Measurements from ENCODE around the gene LBP.
"Not testable (repeated sequence)": the region's sequence is repeated elsewhere in the genome, so short reads cannot be mapped to it uniquely, and the experiment has no call there.

LBP gene

DNA sequence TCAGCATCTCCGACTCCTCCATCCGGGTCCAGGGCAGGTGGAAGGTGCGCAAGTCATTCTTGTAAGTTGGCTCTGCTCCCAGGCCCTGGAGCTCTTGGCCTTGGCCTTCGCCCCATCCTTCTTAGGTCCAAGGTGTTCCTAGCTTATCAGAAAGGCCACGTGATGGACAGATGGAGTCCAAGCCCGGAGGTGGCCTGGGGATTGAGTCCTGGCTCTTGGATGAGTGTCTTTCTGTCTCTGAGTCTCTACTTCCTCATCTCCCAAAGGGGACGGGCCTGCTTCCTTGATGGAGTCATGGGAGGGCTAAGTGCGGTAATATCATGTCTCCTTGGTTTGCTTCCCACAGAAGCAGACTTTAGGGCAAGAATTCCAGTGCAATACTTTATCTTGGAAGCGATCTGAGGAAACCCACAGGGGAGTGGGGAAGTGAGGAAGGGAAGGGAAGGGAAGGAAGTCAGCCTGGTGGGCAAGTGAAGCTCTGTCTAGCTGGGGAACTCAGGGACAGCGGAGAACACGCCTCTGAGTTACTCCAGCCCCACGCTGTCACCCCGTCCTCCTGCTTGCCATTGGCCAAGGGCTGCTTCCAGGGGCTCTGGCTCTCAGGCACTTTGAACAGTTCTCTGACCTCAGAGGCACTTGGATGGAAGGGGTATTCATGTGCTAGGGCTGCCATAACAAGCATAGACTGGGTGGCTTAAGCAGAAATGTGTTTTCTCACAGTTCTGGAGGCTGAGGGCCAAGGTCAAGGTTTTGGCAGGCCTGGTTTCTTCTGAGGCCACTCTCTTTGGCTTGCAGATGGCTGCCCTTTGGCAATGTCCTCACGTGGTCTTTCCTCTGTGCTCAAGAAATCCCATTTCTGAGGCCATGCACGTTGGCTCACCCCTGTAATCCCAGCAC, 4.8 kb downstream of the LBP start:
- no peak for DNase-seq

DNA sequence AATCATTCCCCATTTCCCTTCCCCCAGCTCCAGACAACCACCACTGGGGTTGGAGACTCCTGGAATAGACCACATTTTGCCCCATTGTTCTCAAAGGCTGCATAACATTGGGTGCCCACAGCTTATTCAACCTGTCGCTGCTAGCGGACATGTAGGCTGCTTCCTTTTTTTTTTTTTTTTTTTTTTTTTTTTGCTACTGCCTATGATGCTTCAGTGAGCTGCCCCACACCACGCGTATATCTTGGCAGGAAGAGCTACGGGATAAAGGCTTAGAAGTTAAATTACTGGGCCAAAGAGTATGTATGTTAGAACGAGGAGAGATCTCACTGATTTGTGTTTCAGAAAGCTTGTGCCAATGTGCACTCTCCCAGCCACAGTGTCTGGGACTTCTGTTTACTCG, 7.0 kb downstream of the LBP start:
- no peak for DNase-seq

- DNase-seq, result no peak
Measured at GRCh38 chr20:38354227-38354626, 7.9 kb downstream of the LBP start.

DNA sequence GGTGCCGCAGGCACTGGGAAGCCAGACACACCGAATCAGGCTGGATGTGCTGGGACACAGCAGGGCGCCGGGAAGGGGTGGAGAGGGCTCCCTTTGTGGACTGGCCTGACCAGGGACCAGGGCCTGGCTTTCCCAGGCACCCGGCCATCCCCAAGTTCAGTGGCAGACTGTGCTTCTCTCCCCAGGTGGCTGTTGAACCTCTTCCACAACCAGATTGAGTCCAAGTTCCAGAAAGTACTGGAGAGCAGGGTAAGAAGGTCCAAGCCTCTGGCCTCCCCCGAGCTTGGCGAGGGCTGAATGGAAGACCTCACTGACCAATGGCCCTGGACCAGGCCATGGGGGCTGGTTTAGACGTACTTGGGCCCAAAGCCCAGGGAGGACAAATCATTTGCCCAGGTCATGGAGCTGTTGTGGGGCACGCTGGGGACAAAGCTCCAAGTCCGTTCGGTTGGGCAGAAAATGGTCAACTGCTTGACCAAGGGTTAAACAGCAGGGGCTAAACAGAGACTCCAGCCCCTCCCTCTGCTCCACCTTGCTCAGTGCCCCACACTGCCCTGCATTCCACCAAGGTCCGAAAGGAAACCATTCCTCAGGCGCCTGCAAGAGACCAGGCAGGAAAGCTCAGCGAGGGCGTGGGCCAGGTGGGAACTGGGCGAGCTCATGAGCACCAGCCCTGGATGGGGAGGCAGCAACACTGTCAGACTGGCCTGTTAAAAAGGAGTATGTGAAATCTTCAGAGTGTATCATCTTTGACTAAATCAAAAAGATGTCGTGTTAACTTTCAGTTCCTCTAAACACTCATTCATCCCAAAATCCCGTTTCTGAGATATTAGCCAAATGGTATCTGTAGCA, 9.1 kb downstream of the LBP start:
- no peak for DNase-seq

DNA sequence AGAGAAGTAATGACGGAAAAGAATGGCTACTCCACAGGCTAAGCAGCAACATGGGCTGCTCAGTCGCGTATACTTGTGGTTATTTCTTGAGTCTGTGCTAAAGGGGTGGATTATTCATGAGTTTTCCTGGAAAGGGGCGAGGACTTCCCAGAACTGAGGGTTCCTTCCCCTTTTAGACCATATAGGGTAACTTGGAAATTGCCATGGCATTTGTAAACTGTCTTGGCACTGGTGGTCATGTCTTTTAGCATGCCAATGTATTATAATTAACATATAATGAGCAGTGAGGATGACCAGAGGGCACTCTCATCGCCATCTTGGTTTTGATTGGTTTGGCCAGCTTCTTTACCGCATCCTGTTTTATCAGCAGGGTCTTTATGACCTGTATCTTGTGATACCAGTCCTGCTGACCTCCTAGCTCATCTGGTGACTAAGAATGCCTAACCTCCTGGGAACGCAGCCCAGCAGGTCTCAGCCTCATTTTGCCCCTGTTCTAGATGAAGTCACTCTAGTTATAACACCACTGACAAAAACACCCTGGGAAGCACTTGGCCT, 11.4 kb downstream of the LBP start:
- DNase-seq, result no peak

- no peak for DNase-seq
Measured at GRCh38 chr20:38358556-38358955, 12.3 kb downstream of the LBP start.

DNA sequence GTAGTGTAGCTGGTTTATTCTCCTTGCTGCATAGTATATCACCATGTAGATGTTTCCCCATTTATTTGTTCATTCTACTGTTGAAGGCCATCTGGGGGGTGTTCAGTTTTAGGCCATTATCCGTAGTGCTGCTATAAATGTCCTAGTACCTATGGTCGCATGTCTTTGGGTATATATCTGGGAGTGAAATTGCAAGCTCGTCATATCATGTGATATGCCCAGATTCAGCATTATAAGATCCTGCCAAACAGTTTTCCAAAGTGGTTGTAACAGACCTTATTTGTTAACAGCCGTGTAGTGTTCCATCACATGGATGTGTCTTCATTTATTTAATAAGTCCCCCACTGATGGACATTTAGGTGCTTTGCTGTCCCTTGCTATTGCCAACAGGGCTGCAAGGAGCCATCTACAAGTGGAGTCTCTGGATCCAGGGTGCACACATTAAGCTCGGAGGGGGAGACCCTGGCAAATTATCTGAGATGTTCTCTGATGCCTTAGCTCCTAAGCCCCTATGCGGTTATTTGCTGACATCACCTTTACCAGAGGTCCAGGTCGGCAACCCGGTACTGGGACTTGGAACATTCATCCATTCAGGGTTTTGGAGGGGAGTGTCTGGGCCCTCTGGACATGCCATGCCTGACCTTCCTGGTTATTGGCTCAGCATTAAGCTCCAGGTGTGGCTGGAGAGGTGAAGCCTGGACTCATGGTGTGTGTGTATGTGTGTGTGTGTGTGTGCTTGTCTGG, 16.9 kb downstream of the LBP start:
- no peak for DNase-seq

GRCh38 chr20:38369389-38369788, 23.1 kb downstream of the LBP start:
- DNase-seq, result no peak

DNA sequence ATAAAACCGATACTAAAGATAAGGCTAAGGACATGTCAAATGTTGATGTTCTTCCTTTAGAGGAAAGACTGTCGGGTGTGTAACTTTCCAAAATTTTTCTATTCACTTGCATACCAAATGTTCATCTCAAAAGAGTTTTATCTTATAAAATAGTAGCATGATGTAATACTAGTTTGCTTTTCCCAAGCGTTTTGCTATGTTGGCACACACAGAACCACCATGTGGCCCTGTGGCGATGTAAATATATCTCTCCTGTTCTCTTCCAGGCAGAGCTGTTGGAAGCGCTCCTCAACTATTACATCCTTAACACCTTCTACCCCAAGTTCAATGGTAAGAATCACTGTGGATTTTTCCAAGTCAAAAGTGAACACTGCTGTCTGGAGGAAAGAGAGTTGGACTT, 26.5 kb downstream of the LBP start:
- no peak for DNase-seq

DNA sequence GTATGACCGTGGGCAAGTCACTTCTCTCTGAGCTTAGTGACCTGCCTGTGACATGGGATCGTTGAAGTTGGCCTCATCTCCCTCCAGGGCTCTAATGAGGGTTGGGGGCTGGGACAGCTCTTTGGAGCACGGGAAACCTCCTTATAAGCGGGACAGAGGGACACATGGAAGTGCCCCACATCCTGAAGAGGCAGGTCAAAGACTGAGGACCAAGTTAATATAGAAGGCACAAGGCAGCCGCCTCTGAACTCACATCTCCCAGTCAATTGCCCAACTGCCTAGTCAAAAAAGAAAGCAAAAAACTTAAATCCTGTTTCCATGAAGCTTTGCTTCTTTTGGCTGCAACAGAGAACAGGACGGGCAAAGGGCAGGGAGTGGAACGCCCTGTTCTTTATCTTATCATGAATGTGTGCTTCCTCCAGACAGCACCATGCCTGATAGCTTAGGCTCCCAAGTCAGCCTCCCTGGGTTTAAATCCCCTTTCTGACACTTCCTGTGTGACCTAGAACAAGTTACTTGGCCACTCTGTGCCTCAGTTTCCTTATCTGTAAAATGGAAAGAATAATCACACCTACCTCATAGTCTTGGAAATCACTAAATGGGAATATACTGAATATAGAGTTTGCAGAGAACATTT, 27.1 kb downstream of the LBP start:
- no peak for DNase-seq

DNA sequence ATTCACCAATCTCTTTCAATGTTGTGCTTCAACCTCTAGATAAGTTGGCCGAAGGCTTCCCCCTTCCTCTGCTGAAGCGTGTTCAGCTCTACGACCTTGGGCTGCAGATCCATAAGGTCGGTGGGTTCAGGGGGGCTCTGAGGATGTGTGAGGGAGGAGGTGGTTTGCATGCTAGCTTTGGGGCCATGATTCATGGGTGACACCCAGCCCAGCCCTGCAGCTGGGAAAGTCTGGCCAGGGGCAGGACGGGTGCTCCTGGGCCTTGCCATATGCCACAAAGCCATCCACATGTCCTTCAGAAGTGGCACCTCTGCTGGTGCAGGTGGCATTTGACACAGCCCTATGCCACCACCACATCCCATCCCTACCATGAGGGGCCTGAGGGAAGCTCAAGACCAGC, 27.6 kb downstream of the LBP start:
- DNase-seq, result no peak

DNA sequence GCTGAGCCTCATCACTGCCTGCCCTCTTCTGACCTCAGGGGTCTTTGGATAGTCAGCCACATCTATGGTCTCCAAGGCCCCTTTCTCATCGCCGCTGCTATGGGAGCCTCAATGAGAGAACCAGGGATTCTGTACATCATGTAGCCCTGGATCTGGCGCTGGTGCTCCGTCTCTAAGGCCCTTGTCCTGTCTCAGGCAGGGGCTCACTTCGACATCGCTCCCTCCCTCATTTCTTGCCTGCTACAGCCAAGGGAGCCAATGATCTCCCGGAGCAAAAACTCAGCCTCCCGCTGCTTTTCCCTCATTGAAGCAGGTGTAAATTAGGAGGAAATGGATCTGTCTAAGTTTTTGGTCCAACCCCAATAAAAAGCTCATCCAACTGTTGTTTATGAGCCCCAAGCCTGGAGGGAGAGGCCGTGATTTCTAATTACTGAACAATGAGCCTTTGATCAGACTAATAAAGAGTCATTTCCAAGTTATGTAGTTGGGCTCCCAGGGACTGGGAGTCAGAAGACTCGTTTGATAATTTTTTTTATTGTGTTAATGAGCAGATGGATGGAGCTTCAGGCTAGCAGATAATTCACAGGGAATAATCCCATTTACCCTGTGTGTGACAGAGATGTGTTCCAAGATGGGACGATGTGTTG, 30.9 kb downstream of the LBP start:
- DNase-seq, result no peak

DNA sequence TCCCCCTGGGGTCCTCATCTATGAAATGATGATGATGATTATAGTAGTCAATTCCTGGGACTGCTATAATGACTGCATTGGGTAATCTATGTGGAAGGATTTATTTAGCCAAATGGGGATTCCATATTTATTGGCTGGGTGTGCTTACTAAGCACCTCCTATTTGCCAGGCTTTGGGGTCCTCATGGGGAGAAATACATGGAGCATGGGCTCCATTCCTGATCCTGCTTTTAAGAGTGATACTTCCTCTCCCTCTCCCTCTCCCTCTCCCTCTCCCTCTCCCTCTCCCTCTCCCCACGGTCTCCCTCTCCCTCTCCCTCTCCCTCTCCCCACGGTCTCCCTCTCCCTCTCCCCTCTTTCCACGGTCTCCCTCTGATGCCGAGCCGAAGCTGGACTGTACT, 31.6 kb downstream of the LBP start:
- DNase-seq, result not testable (repeated sequence)

GRCh38 chr20:38383147-38383546, 36.9 kb downstream of the LBP start:
- no peak for DNase-seq

DNA sequence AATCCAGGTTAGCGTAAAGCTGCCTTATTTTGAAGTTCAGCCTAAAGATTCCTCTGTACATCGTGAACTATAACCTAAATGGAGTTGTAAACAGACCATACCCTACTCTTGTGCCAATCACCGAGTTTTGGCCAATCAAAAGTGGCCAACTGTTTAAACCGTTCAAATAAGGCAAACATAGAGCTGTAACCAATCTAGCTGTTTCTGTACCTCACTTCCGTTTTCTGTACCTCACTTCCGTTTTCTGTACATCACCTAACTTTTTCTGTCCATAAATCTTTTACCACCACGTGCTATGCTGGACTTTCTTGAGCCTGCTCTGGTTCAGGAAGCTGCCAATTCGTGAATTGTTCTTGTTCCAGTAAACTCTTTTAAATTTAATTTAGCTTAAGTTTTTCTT, 39.7 kb downstream of the LBP start:
- DNase-seq, result no peak

GRCh38 chr20:38386851-38387250, 40.6 kb downstream of the LBP start:
- DNase-seq, result no peak

DNA sequence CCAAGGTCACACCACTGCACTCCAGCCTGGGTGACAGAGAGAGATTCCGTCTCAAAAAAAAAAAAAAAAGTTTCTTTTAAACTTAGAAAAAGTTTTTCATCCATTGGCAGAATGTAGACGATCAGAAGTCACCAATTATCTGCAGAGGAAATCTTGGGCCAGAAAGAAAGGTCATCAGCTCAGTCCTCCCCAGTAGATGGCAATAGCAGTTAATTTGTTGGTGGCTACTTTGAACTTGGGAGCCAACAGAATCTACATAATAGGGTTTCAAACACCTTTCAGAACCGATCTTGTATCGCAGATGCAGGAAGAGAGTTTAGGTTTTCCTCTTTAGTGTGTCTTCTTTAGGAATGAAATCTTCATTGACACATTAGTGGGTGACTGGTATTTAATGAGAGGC, 41.7 kb downstream of the LBP start:
- no peak for DNase-seq

GRCh38 chr20:38392356-38392755, 46.1 kb downstream of the LBP start:
- no peak for DNase-seq

DNA sequence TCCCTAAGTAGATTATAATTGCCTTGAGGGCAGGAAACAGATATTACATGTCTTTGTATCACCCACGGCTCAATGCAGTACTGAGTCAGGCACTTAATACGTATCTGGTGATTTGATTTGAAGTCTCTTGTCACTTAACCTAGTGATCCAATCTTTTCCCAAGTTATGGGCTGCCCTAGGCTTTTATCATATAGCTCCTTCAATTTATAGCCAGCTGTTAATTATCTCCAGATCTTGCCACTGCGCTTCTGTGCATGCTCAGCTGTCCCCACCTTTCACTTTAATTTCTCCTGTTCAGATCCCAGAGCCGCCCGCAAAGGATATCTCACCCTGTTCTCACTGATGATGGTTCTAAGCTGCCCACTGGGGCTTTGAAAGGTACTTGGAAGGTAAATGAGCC, 47.0 kb downstream of the LBP start:
- DNase-seq, result no peak

GRCh38 chr20:38395165-38395564, 48.9 kb downstream of the LBP start:
- no peak for DNase-seq

DNA sequence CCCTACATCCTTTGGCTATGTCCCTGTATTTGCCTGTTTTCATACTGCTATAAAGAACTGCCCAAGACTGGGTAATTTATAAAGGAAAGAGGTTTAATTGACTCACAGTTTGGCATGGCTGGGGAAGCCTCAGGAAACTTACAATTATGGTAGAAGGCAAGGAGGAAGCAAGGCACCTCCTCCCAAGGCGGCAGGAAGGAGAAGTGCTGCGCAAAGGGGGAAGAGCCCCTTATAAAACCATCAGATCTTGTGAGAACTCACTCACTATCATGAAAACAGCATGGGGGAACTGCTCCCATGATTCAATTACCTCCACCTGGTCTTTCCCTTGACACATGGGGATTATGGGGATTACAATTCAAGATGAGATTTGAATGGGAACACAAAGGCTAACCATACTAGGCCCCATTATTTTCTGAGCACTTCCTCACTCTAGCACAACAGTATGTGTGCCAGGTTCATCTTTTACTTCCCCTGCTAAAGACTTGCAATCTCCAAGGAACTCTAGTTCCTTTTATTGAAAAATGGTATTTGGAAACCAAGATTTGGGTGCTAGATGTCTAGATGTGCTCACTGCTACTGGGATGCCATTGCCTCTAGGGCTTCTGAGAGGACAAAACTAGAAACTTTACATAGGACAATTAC, 49.6 kb downstream of the LBP start:
- not testable (repeated sequence) for DNase-seq

- no peak for DNase-seq
Measured at GRCh38 chr20:38402089-38402488, 55.8 kb downstream of the LBP start.
